ENCODE measurements around the gene PNPLA8. TPM values are rescaled to one million over a fixed set of nuclear protein-coding genes. Genes with fewer than 3 reads are reported as not detected.

Gene PNPLA8, protein sequence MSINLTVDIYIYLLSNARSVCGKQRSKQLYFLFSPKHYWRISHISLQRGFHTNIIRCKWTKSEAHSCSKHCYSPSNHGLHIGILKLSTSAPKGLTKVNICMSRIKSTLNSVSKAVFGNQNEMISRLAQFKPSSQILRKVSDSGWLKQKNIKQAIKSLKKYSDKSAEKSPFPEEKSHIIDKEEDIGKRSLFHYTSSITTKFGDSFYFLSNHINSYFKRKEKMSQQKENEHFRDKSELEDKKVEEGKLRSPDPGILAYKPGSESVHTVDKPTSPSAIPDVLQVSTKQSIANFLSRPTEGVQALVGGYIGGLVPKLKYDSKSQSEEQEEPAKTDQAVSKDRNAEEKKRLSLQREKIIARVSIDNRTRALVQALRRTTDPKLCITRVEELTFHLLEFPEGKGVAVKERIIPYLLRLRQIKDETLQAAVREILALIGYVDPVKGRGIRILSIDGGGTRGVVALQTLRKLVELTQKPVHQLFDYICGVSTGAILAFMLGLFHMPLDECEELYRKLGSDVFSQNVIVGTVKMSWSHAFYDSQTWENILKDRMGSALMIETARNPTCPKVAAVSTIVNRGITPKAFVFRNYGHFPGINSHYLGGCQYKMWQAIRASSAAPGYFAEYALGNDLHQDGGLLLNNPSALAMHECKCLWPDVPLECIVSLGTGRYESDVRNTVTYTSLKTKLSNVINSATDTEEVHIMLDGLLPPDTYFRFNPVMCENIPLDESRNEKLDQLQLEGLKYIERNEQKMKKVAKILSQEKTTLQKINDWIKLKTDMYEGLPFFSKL
- total RNA-seq (2022; extraction: Qiagen RNA extraction; ENCODE audit: low read depth) = 13.5 to 18.9 TPM (median 15.9 TPM) in 5 replicates

DNA sequence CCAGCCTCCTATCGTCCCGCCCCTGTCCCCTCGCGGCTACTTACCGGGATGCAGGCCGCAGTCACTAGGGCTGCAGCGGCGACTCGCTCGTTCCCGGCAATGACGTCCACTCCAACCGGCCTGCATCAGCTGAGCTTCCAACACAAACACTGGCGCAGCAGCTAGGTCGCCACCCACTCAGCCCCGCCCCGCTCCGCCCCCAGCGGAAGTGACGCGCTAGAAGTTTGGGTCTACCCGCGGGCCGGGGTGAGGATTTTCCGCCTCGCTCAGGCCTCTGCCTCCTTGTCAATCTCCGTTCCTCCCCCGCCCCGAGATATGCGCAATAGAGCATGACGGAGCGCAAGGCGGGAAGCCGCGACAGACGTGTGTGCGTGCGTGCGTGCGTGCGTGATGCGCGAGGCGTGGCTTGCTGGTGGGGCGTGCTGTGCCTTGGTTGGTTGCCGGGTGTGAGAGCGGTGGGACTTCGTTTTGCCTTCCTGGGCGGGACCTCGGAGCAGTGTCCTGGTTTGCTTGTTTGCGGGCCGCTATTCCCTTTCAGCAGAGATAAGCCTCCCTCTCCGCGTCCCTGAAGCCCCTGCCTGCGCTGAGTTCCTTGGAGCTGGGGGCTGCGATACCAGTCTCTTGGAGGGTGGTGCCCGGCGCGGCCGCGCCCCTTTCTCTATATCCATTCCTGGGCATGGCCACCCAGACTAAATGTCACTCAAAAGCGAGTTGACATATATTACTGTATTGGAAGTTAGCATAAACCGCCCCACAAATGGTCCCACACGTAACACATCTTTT lies at the start of gene PNPLA8:
Gene PNPLA8, minus strand, starts transcription at position 151 of the 783 bp plus-strand sequence. CDS start 10,644 bp downstream, outside the sequence.

DNA sequence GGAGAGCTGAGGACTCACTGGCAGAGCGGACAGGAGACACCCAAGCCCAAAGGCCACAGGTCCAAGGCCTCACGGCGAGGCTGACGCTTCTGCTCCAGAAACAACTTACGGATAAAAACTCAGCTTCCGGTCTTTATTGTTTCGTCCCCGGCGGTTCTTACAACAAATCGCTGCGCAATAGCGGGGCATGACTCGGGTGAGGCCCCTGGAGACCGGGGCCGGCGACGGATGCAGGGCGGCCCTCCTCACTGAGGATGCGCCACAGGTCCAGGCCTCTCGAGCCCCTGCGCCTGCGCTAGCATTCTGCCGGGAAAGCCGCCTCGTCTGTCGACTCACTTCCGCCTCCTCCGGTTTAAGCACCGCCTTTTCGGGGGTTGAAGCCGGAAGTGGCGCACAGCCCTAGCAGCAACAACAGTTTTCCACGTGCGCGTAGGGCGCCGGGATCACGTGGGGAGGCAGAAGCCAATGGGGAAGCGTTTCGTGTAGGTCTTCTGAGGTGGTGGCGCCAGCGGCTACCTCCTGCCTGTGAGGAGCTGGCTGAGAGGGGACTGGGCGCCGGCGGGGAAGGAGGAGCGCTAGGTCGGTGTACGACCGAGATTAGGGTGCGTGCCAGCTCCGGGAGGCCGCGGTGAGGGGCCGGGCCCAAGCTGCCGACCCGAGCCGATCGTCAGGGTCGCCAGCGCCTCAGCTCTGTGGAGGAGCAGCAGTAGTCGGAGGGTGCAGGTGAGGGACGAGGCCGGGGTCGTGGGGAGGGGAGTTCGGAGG lies 43.6 kb upstream of the PNPLA8 start, which contains the start of the genes DNAJB9 and THAP5:
Gene DNAJB9, plus strand, starts transcription at position 494 of the 765 bp plus-strand sequence. CDS start 1,853 bp downstream, outside the sequence.
Gene THAP5, minus strand, starts transcription at position 326 of the 765 bp plus-strand sequence. Its CDS starts 137 bp downstream, at position 189.

DNA sequence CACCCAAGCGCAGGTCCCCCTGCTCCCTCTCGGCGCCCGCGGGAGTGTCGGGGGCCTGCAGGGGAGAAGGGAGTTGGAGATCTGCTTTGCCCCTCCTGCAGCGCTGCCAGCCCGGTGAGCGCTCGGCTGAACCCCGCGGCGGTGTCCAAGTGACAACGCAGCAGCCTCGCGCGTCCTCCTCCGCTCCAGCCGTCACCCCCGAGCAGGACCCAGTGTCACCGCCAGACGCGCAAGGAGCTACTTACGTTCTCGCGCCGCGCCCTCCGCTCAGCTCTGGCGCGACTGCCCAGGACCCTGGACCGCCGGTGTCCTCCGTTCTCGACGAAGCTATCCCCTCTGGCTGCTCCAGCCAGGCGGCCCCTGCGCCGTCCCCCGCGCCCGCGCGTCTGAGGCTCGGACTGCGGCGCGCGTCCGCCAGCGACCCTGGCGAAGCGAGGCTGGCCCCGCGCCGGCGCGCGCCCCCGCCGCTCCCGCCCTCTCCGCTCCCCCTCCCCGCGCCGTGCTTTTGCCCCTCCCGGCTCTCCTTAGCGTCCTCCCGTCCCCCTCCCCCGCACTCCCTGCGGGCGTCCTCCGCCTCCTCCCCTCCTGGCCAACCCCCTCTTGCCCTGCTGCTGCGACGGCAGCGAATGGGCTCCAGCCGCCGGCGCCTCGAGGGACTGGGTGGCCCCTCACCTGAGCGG lies 69.8 kb downstream of the PNPLA8 start, which contains the start of gene NRCAM:
Gene NRCAM, minus strand, starts transcription at position 439 of the 680 bp plus-strand sequence. CDS start 216,372 bp downstream, outside the sequence.

Other genes with a start within 250 kb of the PNPLA8 start
- gene NRCAM, start 69.7 kb downstream of the PNPLA8 start, total RNA-seq (2022; extraction: Qiagen RNA extraction; ENCODE audit: low read depth) = 70.5 to 98.1 TPM (median 90.7 TPM) in 5 replicates
- 14.7 to 20.2 TPM (median 17.3 TPM) in 5 replicates for gene THAP5, start 43.6 kb upstream of the PNPLA8 start, total RNA-seq (2022; extraction: Qiagen RNA extraction; ENCODE audit: low read depth)
- gene DNAJB9, start 43.7 kb upstream of the PNPLA8 start, total RNA-seq (2022; extraction: Qiagen RNA extraction; ENCODE audit: low read depth) = 11.4 to 13.4 TPM (median 12.5 TPM) in 5 replicates

Measured in A549 treated with DMSO at 1 μM for 4 hours (cell line).